Immature natural killer cell (primary cell): ENCODE data around the gene CPNE1. TPM values are rescaled to one million over a fixed set of nuclear protein-coding genes. Genes with fewer than 3 reads are reported as not detected.

Source experiments
- DNase-seq, 3 donors: peaks; one replicate each; pipeline ENCODE4 v3.0.0; 2022; ENCODE audit warnings: mixed read lengths in 1 of 3
- H3K27ac Mint-ChIP-seq, 6 donors: one replicate each; pipeline ENCODE4 v1.8.0; 2020; ENCODE audit warnings: mixed read lengths in 6 of 6, mild to moderate bottlenecking in 5 of 6, inconsistent platforms in 4 of 6, moderate library complexity in 3 of 6
- H3K27me3 Mint-ChIP-seq, 3 donors: one replicate each; pipeline ENCODE4 v1.8.0; 2020 to 2021; ENCODE audit warnings: low read depth in 3 of 3, mild to moderate bottlenecking in 3 of 3, mixed read lengths in 3 of 3, moderate library complexity in 3 of 3, inconsistent platforms in 1 of 3
- H3K36me3 Mint-ChIP-seq, 3 donors: one replicate each; pipeline ENCODE4 v1.8.0; 2020; ENCODE audit warnings: mixed read lengths in 3 of 3, inconsistent platforms in 2 of 3, mild to moderate bottlenecking in 2 of 3
- H3K4me1 Mint-ChIP-seq, 2 donors: one replicate each; pipeline ENCODE4 v1.8.0; 2020; ENCODE audit warnings: inconsistent platforms in 2 of 2, mild to moderate bottlenecking in 2 of 2, mixed read lengths in 2 of 2, moderate library complexity in 1 of 2
- H3K4me3 Mint-ChIP-seq, 5 donors: one replicate each; pipeline ENCODE4 v1.8.0; 2020; ENCODE audit warnings: mild to moderate bottlenecking in 5 of 5, mixed read lengths in 5 of 5, inconsistent platforms in 3 of 5, moderate library complexity in 3 of 5
- H3K9me3 Mint-ChIP-seq, 6 donors: one replicate each; pipeline ENCODE4 v1.8.0; 2020; ENCODE audit warnings: mild to moderate bottlenecking in 6 of 6, mixed read lengths in 6 of 6, inconsistent platforms in 4 of 6, moderate library complexity in 3 of 6
- polyA plus RNA-seq, 3 donors: library from polyadenylated mRNA; unstranded; fragments of 300-500 nt; fragmentation: Illumina TruSeq; gene quantifications; one replicate each; pipeline ENCODE4 v1.2.3, GENCODE V29; 2021

Gene CPNE1
- polyA plus RNA-seq, 3 donors from 2014 or later: 445 to 490 (median 454) TPM

DNA sequence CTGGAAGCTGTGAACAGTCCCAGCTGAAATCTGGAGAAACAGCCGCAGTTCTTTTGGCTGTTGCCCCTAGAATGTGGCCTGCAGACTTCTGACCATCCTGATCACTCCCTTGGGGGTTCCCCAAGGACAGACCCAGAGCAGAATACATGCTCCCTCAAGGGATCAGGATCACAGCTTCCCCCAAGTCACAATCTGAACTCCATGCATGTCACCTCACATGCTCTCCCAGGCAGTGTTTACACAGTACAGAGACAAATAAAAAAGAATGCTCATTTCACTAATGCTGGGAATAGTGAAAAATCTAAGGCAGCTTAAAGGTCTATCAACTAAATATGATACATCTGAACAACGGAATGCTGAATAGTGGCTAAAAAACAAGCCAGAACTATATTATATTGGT, 28.6 kb downstream of the CPNE1 start:
- Mint-ChIP-seq H3K4me1 (peaks cover 66 to 74% of the 10 kb centered on the region in 2 donors), H3K27me3 (no peaks in the 10 kb centered on the region), H3K4me3 (no peak overlapping the region), H3K9me3 (no peaks in the 10 kb centered on the region), H3K36me3 (peaks cover 0 to 16% (median 3%) of the 10 kb centered on the region in 3 donors), H3K27ac (peak overlapping the region in 4 of 6 donors; percentile 23 to 67 (median 58))
- no peak for DNase-seq

DNA sequence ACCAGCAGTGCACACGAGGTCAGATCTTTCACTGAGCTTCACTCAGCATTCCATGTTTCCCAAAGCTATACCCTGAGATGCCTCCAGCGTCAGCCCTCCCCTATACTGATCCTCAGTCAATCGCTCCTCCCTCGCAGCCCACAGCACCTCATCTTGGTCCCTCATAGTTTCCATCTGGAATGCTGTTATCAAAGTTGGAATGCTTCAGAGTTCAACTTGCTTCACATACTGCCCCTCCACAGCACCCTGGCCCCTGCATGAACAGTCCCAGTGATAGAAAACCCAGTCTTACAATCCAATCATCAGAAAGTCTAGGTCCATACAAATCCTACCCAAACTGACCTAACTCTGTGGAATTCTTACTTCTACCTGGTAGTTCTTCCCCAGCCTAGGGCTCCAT, 29.0 kb downstream of the CPNE1 start:
- Mint-ChIP-seq H3K4me1 (peaks cover 62 to 69% of the 10 kb centered on the region in 2 donors), H3K4me3 (no peak overlapping the region), H3K36me3 (peaks cover 0 to 18% (median 3%) of the 10 kb centered on the region in 3 donors), H3K27ac (peak overlapping the region in 5 of 6 donors; percentile 55 to 80 (median 59)), H3K27me3 (no peaks in the 10 kb centered on the region), H3K9me3 (no peaks in the 10 kb centered on the region)
- no peak for DNase-seq

DNA sequence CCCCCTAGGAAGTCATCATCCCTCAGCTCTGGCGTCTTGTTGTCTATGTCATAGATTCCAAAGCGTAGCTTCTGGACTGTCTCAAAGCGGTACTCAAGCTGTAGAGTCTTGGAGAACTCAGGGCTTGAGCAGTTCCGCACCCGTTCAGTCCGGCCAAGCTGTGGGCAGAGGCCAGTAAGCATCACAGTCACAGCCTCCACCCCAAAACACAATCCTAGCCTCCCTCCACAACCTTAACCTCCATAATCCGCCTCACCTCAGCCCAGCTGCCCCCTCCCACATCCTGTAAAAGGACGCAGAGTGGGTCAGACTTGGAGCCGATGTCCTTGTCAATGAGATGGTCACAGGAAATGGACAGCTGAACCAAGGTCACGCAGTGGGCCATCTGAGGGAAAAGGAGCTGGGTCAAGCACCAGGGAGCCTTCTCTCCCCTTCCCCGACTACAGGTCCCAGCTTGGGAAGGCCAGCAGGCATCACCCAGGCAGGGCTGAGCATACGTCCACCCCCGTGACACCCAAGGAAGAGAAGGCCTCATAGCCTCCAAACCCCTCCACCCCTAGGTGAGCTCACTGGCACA, 32.1 kb downstream of the CPNE1 start:
- Mint-ChIP-seq H3K4me1 (peaks cover 36 to 41% of the 10 kb centered on the region in 2 donors), H3K27ac (peak overlapping the region in 5 of 6 donors; percentile 16 to 55 (median 49)), H3K27me3 (no peaks in the 10 kb centered on the region), H3K9me3 (no peaks in the 10 kb centered on the region), H3K36me3 (peaks cover 7 to 26% (median 13%) of the 10 kb centered on the region in 3 donors), H3K4me3 (no peak overlapping the region)
- no peak for DNase-seq

DNA sequence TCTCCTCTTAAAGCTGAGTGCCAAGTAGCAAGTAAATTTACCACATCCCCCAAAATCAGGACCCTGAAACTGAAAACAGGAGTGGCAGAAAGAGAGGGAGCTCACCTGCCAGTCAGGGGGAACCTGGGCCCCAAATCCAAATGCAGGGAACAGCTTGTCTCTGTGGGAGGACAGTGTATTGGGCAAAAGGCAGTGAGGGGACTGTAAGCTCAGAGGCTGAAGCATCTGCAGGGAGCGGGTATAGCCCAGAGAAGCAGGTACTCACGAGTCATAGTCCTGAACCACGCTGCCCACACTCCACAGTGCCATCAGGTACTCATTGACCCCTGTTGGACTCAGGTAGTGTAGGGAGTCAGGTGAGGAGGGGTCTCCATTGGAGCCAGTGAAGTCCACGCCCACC, 34.1 kb downstream of the CPNE1 start:
- Mint-ChIP-seq H3K4me1 (peaks cover 20 to 21% of the 10 kb centered on the region in 2 donors), H3K27me3 (no peaks in the 10 kb centered on the region), H3K27ac (peak overlapping the region in 1 of 6 donors; percentile 53), H3K36me3 (peaks cover 15 to 41% (median 18%) of the 10 kb centered on the region in 3 donors), H3K9me3 (no peaks in the 10 kb centered on the region), H3K4me3 (no peak overlapping the region)
- DNase-seq: no peak

DNA sequence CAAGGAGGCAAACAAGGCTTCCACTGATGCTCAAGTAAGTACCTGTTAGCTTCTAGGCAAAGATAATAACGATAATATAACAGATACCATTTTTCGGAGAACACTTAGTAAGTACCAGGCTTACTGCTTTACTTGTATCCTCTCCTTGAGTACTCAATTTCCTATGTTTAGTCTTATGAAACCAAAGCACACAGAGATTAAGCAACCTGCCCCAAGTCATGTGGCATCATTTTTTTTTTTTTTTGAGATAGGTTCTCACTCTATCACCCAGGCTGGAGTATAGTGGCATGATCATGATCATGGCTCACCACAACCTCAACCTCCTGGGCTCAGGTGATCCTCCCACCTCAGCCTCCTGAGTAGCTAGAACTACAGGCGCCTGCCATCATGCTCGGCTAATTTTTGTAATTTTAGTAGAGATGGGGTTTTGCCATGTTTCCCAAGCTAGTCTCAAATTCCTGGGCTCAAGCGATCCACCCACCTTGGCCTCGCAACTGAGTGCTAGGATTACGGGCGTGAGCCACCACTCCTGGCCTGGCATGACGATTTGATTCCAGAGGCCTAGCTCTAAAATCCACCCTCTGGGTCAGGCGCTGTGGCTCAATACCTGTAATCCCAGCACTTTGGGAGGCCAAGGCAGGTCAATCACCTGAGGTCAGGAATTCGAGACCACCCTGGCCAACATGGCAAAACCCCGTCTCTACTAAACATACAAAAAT, 35.1 kb downstream of the CPNE1 start:
- no peaks in the 10 kb centered on the region for H3K9me3 Mint-ChIP-seq
- DNase-seq: no peak
- no peak overlapping the region for H3K4me3 Mint-ChIP-seq
- peak overlapping the region in 5 of 6 donors; percentile 7 to 47 (median 33) for H3K27ac Mint-ChIP-seq
- H3K4me1 Mint-ChIP-seq: peaks cover 11 to 12% of the 10 kb centered on the region in 2 donors
- H3K36me3 Mint-ChIP-seq: peaks cover 17 to 47% (median 22%) of the 10 kb centered on the region in 3 donors
- H3K27me3 Mint-ChIP-seq: peaks cover 0 to 2% (median 0%) of the 10 kb centered on the region in 3 donors

DNA sequence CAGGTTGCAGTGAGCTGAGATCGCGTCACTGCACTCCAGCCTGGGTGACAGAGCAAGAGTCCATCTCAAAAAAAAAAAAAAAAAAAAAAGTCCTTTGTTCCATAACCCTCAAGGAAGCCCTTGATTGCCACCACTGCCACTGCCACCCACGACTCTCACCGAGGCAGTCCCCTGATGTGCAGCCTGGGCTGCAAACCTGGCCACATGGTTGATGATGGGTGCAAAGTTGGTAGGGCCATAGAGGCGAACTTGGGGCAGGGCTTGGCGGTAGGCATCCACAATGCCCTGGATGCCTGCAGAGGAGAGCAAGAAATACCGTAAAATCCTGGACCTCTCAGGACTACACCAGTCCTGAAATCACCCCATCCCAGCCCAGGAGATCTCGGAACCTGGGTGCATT, 37.6 kb downstream of the CPNE1 start:
- H3K36me3 Mint-ChIP-seq: peaks cover 17 to 37% (median 19%) of the 10 kb centered on the region in 3 donors
- no peak overlapping the region for H3K4me3 Mint-ChIP-seq
- no peaks in the 10 kb centered on the region for H3K9me3 Mint-ChIP-seq
- H3K4me1 Mint-ChIP-seq: peaks cover 0 to 1% of the 10 kb centered on the region in 2 donors
- peaks cover 0 to 2% (median 0%) of the 10 kb centered on the region in 3 donors for H3K27me3 Mint-ChIP-seq
- H3K27ac Mint-ChIP-seq: peak overlapping the region in 1 of 6 donors; percentile 57
- DNase-seq: no peak

DNA sequence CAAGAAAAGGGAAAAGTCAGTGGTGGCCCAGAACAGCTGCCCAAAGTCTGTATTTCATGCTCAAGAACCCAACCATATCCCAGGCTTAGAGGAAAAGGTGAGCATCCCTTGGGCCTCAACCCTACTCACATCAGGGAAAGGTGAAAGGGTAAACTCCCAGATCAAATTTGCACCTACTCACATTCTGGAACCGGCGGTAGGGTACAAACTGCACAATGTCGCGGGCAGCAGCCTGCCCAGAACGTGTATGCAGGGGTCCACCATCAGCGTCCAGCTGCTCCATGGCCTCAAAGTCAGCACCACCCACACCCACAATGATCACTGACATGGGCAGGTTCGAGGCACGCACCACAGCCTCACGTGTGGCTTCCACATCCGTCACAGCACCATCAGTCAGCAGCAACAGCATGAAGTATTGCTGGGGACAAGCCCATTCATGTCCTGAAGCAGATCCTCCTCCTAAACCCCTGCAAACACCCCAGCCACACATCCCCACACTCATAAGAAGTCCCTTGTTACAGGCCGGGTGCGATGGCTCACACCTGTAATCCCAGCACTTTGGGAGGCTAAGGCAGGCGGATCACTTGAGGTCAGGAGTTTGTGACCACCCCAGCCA, 38.2 kb downstream of the CPNE1 start:
- no peak for DNase-seq
- no peaks in the 10 kb centered on the region for H3K4me1 Mint-ChIP-seq
- no peaks in the 10 kb centered on the region for H3K9me3 Mint-ChIP-seq
- peaks cover 17 to 34% (median 19%) of the 10 kb centered on the region in 3 donors for H3K36me3 Mint-ChIP-seq
- H3K27me3 Mint-ChIP-seq: peaks cover 0 to 2% (median 0%) of the 10 kb centered on the region in 3 donors
- no peak overlapping the region for H3K4me3 Mint-ChIP-seq
- peak overlapping the region in 1 of 6 donors; percentile 69 for H3K27ac Mint-ChIP-seq

DNA sequence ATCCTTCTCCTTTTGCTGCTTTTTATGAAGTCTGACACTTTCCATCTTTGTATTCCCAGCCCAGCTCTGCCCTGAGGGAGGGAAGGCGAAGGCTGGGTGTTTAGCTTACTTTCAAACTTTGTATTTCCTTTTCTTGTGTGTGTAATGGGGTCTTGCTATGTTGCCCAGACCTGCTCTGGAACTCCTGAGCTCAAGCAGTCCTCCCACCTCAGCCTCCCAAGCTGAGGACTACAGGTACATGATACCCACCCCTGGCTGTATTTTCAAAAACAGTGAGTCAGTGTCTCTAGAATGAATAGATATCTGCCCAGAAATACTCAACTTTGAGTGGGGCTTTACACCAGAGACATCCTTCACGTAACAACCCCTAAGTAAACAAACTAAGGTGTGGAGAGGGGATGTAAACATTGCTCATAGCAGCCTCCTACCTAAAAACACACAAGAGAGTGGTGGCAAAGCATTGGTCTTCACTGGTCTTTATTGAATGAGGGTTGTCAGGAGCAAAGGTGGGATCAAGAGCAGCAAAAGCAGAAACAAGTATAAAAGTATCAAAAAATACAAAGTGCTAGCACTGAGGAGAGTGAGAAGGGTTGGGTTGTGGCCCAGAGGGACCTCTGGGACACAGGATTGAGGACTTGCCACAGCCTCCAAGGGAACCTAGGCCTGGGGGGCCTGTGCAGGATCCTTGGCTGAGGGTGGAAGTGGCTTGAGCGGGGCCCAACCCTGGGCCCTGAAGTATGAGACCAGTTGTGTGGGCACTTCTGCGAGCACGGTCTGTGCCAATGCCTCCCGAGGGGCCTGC, 38.9 kb downstream of the CPNE1 start:
- no peak for DNase-seq
- H3K27me3 Mint-ChIP-seq: peaks cover 0 to 2% (median 0%) of the 10 kb centered on the region in 3 donors
- H3K27ac Mint-ChIP-seq: peak overlapping the region in 5 of 6 donors; percentile 25 to 75 (median 45)
- H3K9me3 Mint-ChIP-seq: no peaks in the 10 kb centered on the region
- H3K4me1 Mint-ChIP-seq: no peaks in the 10 kb centered on the region
- H3K4me3 Mint-ChIP-seq: no peak overlapping the region
- peaks cover 17 to 28% (median 19%) of the 10 kb centered on the region in 3 donors for H3K36me3 Mint-ChIP-seq

DNA sequence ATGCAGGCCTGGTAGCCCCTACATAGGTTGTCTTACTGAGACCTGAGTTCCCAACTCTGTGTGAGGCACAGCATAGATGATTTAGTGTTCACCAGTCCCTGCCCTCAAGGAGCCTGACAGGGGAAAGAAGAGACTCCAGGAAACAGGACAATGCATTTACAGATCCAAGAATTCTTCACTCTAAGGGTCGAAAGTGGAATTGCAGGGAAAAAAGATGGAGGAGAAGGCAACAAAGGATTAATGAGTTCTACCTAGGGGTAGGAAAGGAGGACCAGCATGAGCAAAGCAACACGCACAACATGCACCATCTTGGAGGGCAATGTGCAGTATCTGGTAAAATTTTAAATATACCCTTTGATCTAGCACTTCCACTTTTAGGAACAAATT, 43.1 kb downstream of the CPNE1 start:
- Mint-ChIP-seq H3K27ac (peak overlapping the region in 4 of 6 donors; percentile 2 to 53 (median 36)), H3K9me3 (no peaks in the 10 kb centered on the region), H3K4me3 (no peak overlapping the region), H3K27me3 (peaks cover 7 to 13% (median 10%) of the 10 kb centered on the region in 3 donors), H3K36me3 (peaks cover 7 to 13% (median 9%) of the 10 kb centered on the region in 3 donors), H3K4me1 (peaks cover 31 to 32% of the 10 kb centered on the region in 2 donors)
- no peak for DNase-seq

DNA sequence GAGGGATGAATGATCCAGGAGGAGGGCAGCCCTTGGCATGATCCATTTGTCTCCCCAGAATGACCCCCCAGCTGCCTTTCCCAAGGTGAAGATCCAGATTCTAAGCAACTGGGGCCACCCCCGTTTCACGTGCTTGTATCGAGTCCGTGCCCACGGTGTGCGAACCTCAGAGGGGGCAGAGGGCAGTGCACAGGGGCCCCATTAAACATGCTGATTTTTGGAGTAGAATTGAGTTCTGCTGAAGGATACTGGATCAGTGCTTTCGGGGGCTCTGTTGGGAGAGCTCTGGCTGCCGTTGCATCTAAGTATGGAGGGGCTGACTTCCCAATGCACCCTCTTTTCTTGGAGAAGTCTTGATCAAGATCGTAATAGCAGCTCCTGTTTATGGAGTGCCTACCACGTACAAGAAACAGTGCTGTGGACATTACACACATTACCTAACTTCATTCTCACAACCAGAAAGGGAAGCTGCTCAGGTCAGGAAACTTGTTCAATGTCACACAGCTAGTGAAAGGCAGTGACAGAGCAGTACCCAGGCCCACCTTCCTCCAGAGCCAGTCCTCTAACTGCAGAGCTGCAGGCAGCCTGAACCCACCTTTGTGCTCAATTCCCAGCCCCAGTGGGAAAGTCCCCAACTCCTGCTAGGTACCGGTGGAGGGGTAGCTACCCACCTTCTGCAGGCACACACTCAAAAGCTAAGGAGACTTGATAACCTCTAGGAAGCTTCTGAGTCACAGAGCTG, 43.7 kb downstream of the CPNE1 start:
- no peak overlapping the region for H3K4me3 Mint-ChIP-seq
- peaks cover 12 to 18% (median 14%) of the 10 kb centered on the region in 3 donors for H3K27me3 Mint-ChIP-seq
- no peak for DNase-seq
- H3K4me1 Mint-ChIP-seq: peaks cover 34 to 37% of the 10 kb centered on the region in 2 donors
- H3K27ac Mint-ChIP-seq: peak overlapping the region in 3 of 6 donors; percentile 28 to 99 (median 29)
- peaks cover 6 to 9% (median 8%) of the 10 kb centered on the region in 3 donors for H3K36me3 Mint-ChIP-seq
- no peaks in the 10 kb centered on the region for H3K9me3 Mint-ChIP-seq

DNA sequence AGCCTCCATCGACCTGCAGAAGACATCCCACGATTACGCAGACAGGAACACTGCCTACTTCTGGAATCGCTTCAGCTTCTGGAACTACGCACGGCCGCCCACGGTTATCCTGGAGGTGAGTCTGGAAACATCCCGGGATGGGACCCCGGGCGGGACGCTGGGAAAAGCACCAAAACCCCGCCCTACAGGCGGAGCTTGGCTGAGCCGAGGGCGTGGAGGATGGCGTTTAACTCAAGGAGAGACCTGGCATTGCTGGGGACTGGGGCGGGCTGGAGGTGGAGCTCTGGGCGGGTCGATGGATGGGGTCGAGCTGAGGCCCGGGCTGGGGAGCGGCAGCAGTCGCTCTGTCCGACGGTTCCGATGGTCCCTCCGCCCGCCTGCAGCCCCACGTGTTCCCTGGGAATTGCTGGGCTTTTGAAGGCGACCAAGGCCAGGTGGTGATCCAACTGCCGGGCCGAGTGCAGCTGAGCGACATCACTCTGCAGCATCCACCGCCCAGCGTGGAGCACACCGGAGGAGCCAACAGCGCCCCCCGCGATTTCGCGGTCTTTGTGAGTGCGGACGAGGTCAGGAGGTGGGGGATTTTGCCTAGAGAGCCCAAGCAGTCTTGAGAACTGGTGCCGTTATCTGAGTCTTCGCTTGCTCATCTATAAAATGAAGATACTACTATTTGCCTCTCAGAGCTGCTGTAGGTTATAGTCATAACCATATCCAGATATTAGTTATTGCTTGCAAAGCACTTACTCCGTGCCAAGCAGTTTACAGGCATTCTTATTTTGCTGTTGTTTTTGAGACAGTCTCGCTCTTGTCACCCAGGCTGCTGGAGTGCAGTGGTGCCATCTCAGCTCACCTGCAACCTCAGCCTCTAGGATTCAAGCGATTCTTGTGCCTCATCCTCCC, 45.3 kb downstream of the CPNE1 start:
- DNase-seq: peak; percentile 72 to 75 (median 74)
- Mint-ChIP-seq H3K4me3 (peak overlapping the region; percentile 87 to 94 (median 90)), H3K9me3 (no peaks in the 10 kb centered on the region), H3K4me1 (peaks cover 40 to 43% of the 10 kb centered on the region in 2 donors), H3K27ac (peak overlapping the region; percentile 48 to 99 (median 82)), H3K36me3 (no peaks in the 10 kb centered on the region), H3K27me3 (peaks cover 19 to 30% (median 22%) of the 10 kb centered on the region in 3 donors)
